A673 (cell line): ENCODE data around the gene PTTG1IP. TPM values are rescaled to one million over a fixed set of nuclear protein-coding genes. Genes with fewer than 3 reads are reported as not detected.
"Not testable (repeated sequence)": the region's sequence is repeated elsewhere in the genome, so short reads cannot be mapped to it uniquely, and the experiment has no call there.

Experiments
- BruUV-seq: library from RNA; stranded (reverse); fragments of 400-500 nt; replicated peaks from 2 replicates; lab custom pipeline; 2021; lab: Mats Ljungman, UMichigan
- CTCF ChIA-PET: fragments of 300-600 bp; sonication (Branson Sonifier 250); formaldehyde crosslinking; loops from one replicate; lab custom pipeline; 2022; ENCODE audit warnings: antibody characterized with exemption; lab: Charles Lee
- POLR2A ChIA-PET: fragments of 300-600 bp; sonication (Branson Sonifier 250); formaldehyde crosslinking; loops from one replicate; lab custom pipeline; 2022; ENCODE audit warnings: antibody characterized with exemption; ENCODE audit not compliant: low non-redundant PET; lab: Charles Lee
- DNase-seq: peaks from one replicate; pipeline ENCODE4 v3.0.0-alpha.2; 2015; ENCODE audit warnings: low spot score
- H3K27ac ChIP-seq: fragments of 200-600 bp; sonication (generic); 2 replicates; pipeline ENCODE4 v1.5.1; 2016; ENCODE audit warnings: mixed run types, low read depth, mild to moderate bottlenecking, mixed read lengths, antibody characterized with exemption, low read length; ENCODE audit not compliant: poor library complexity, severe bottlenecking
- H3K27me3 ChIP-seq: fragments of 200-600 bp; sonication (generic); replicated peaks from 2 replicates; pipeline ENCODE4 v1.6.1; 2017; ENCODE audit warnings: mixed run types, low read depth, mild to moderate bottlenecking, mixed read lengths, antibody characterized with exemption, low read length; ENCODE audit not compliant: insufficient read depth, poor library complexity
- H3K36me3 ChIP-seq: fragments of 200-600 bp; sonication (generic); 2 replicates; pipeline ENCODE4 v1.6.1; 2016; ENCODE audit warnings: mixed run types, mild to moderate bottlenecking, mixed read lengths, antibody characterized with exemption, low read length; ENCODE audit not compliant: insufficient read depth, poor library complexity, severe bottlenecking
- H3K4me1 ChIP-seq: fragments of 200-600 bp; sonication (generic); 2 replicates; pipeline ENCODE4 v1.6.1; 2017; ENCODE audit warnings: mixed run types, mild to moderate bottlenecking, mixed read lengths, antibody characterized with exemption, low read length; ENCODE audit not compliant: insufficient read depth, poor library complexity, severe bottlenecking
- H3K4me3 ChIP-seq: fragments of 200-600 bp; sonication (generic); 2 replicates; pipeline ENCODE4 v1.5.1; 2016; ENCODE audit warnings: low read depth, mixed run types, mild to moderate bottlenecking, mixed read lengths, low read length; ENCODE audit not compliant: poor library complexity, severe bottlenecking
- H3K9me3 ChIP-seq: fragments of 200-600 bp; sonication (generic); 2 replicates; pipeline ENCODE4 v1.6.1; 2016; ENCODE audit warnings: mixed run types, low read depth, mild to moderate bottlenecking, mixed read lengths, antibody characterized with exemption, low read length; ENCODE audit not compliant: poor library complexity, severe bottlenecking
- CTCF ChIP-seq: fragments of 300-800, 200-600 bp; sonication (generic); conservative IDR thresholded peaks from 2 replicates; pipeline ENCODE4 v1.5.1; 2017; ENCODE audit warnings: low read depth, mild to moderate bottlenecking, antibody characterized with exemption, low read length, moderate library complexity, mixed read lengths
- EZH2 ChIP-seq: fragments of 200-600 bp; sonication (generic); IDR thresholded peaks from 2 replicates; pipeline ENCODE4 v1.6.1; 2017; ENCODE audit warnings: borderline replicate concordance, low read depth, mild to moderate bottlenecking, mixed read lengths, antibody characterized with exemption, low read length; ENCODE audit not compliant: poor library complexity, severe bottlenecking
- intact Hi-C: fragments of 100-400 bp; cut with micrococcal nuclease; formaldehyde crosslinking; loops from one replicate; pipeline ENCODE4 v1.10.0; 2022; ENCODE audit not compliant: unreplicated experiment
- total RNA-seq: library from RNA; stranded (reverse); gene quantifications from 2 replicates; pipeline ENCODE4 v1.2.3, GENCODE V29; 2021

PTTG1IP gene
- total RNA-seq, 1 experiment from 2014 or later = 216 TPM

GRCh38 chr21:44880405-44881197 lies 7.1 kb upstream of the PTTG1IP start:
- no peaks in the 10 kb centered on the region for H3K27me3 ChIP-seq
- peaks cover 24% of the 10 kb centered on the region for H3K4me1 ChIP-seq
- H3K9me3 ChIP-seq = no peaks in the 10 kb centered on the region
- TF ChIP-seq CTCF (no peak), EZH2 (no peak)
- peak; percentile 66 for DNase-seq
- intact Hi-C loops = no loop called here
- H3K36me3 ChIP-seq = no peaks in the 10 kb centered on the region
- POLR2A ChIA-PET = interaction anchor here (0.6 to 0.7 kb wide), 2 partner anchors 19 to 45 kb away, joined by 3 to 4 read pairs; no protein-coding TSS in a partner anchor
- no peak overlapping the region for H3K4me3 ChIP-seq
- CTCF ChIA-PET = no interaction called here
- peak overlapping the region; percentile 70 for H3K27ac ChIP-seq
- BruUV-seq = no TSS peak

GRCh38 chr21:44879238-44879637 lies 5.7 kb upstream of the PTTG1IP start:
- DNase-seq, H3K36me3 ChIP-seq, H3K4me3 ChIP-seq, H3K9me3 ChIP-seq, H3K27me3 ChIP-seq, BruUV-seq, POLR2A ChIA-PET, CTCF ChIA-PET, H3K27ac ChIP-seq, intact Hi-C loops: not testable (repeated sequence)
- peaks cover 30% of the 10 kb centered on the region for H3K4me1 ChIP-seq

- no peaks in the 10 kb centered on the region for H3K9me3 ChIP-seq
- intact Hi-C loops = no loop called here
- H3K27me3 ChIP-seq = no peaks in the 10 kb centered on the region
- no peak for DNase-seq
- H3K36me3 ChIP-seq = no peaks in the 10 kb centered on the region
- H3K27ac ChIP-seq = no peak overlapping the region
- no peak overlapping the region for H3K4me3 ChIP-seq
- no TSS peak for BruUV-seq
- ChIA-PET POLR2A (no interaction called here), CTCF (no interaction called here)
- H3K4me1 ChIP-seq = peaks cover 30% of the 10 kb centered on the region
- TF ChIP-seq CTCF (no peak), EZH2 (no peak)
Measured at GRCh38 chr21:44878053-44878982, 4.8 kb upstream of the PTTG1IP start.
